ENCODE measurements around the gene INPP4B.
A peak's percentile ranks its signal among the peaks of the same experiment; 100 is the strongest.
"Not testable (repeated sequence)": the region's sequence is repeated elsewhere in the genome, so short reads cannot be mapped to it uniquely, and the experiment has no call there.

The INPP4B gene

DNA sequence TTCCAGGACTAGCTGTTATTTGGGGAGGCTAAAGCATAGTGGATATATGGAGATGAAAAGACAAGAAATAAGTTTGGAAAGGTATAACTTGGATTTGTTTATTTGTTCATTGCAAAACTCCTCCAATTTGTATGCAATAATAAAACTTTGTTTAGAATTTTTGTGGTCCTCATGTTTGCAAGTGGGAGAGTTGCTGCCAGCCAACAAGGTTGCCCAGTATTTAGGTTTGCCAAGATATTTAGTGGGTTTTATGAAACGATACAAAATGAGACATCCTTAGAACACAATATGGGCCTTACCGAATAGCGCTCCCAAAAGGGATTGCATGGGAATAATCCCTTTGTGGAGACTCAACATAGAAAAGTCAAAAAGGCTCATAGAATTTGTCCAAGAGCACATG, 162.1 kb downstream of the INPP4B start:
- no peak overlapping the region for H3K9ac ChIP-seq (ENCODE audit: low read depth, low read length)
- no peak overlapping the region for H3K4me3 ChIP-seq (ENCODE audit: low read depth, low read length)
- no peaks in the 10 kb centered on the region for H3K27me3 ChIP-seq (ENCODE audit: control insufficient read depth, insufficient read depth, low read length)
- H3K27ac ChIP-seq (ENCODE audit: low read depth, low read length) = no peak overlapping the region
- no peaks in the 10 kb centered on the region for H3K4me1 ChIP-seq (ENCODE audit: control insufficient read depth, insufficient read depth, low read length)
- H3K9me3 ChIP-seq (ENCODE audit: control insufficient read depth, insufficient read depth, low read length) = no peaks in the 10 kb centered on the region
- no peaks in the 10 kb centered on the region for H3K36me3 ChIP-seq (ENCODE audit: control insufficient read depth, insufficient read depth, low read length)

DNA sequence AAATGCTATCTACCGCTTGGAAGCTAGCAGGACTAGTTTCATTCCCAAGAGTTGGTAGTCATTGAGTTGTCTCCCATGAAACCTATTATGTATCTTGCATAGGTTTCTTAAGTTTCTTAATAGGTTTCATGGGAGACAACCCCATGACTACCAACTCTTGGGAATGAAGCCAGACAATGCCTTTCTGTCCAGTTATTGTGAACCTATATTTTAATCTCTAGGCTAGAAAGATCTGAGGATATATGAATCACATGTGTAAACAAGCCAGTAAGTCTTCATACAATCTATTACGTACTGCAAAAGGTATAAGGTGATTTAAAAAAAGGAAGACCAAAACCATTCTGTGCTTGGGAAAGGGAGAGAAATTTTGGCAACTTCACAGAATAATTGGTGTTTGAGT, 162.6 kb downstream of the INPP4B start:
- Histone ChIP-seq H3K9me3 (ENCODE audit: control insufficient read depth, insufficient read depth, low read length) (no peaks in the 10 kb centered on the region), H3K36me3 (ENCODE audit: control insufficient read depth, insufficient read depth, low read length) (no peaks in the 10 kb centered on the region), H3K4me1 (ENCODE audit: control insufficient read depth, insufficient read depth, low read length) (no peaks in the 10 kb centered on the region), H3K27me3 (ENCODE audit: control insufficient read depth, insufficient read depth, low read length) (no peaks in the 10 kb centered on the region), H3K4me3 (ENCODE audit: low read depth, low read length) (no peak overlapping the region), H3K27ac (ENCODE audit: low read depth, low read length) (no peak overlapping the region), H3K9ac (ENCODE audit: low read depth, low read length) (no peak overlapping the region)

DNA sequence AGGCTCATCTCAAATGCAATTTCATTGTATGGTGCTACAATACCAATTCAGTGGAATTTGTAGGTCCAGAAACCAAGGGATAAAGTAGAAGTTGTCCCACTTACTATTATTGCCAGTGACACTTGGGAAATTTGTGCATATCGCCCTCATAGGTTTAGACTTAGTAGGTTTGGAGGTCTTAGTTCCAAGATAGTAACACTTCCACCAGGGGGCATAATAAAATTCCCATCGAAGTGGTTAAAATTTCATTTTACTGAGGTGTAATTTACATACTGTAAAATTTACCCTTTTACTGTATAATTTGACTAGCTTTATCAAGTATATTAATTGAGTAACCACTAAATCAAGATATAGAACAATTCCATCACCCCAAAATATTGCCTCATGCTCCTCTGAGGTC, 174.6 kb downstream of the INPP4B start:
- Histone ChIP-seq H3K4me3 (ENCODE audit: low read depth, low read length) (no peak overlapping the region), H3K9me3 (ENCODE audit: control insufficient read depth, insufficient read depth, low read length) (peaks cover 7% of the 10 kb centered on the region), H3K27ac (ENCODE audit: low read depth, low read length) (no peak overlapping the region), H3K36me3 (ENCODE audit: control insufficient read depth, insufficient read depth, low read length) (no peaks in the 10 kb centered on the region), H3K9ac (ENCODE audit: low read depth, low read length) (no peak overlapping the region), H3K27me3 (ENCODE audit: control insufficient read depth, insufficient read depth, low read length) (no peaks in the 10 kb centered on the region), H3K4me1 (ENCODE audit: control insufficient read depth, insufficient read depth, low read length) (no peaks in the 10 kb centered on the region)

GRCh38 chr4:142663828-142664227, 182.3 kb downstream of the INPP4B start:
- no peaks in the 10 kb centered on the region for H3K4me1 ChIP-seq (ENCODE audit: control insufficient read depth, insufficient read depth, low read length)
- peaks cover 33% of the 10 kb centered on the region for H3K9me3 ChIP-seq (ENCODE audit: control insufficient read depth, insufficient read depth, low read length)
- H3K9ac ChIP-seq (ENCODE audit: low read depth, low read length) = no peak overlapping the region
- H3K27me3 ChIP-seq (ENCODE audit: control insufficient read depth, insufficient read depth, low read length) = no peaks in the 10 kb centered on the region
- no peak overlapping the region for H3K27ac ChIP-seq (ENCODE audit: low read depth, low read length)
- H3K36me3 ChIP-seq (ENCODE audit: control insufficient read depth, insufficient read depth, low read length) = no peaks in the 10 kb centered on the region
- H3K4me3 ChIP-seq (ENCODE audit: low read depth, low read length) = no peak overlapping the region

- peaks cover 54% of the 10 kb centered on the region for H3K9me3 ChIP-seq (ENCODE audit: control insufficient read depth, insufficient read depth, low read length)
- H3K9ac ChIP-seq (ENCODE audit: low read depth, low read length) = no peak overlapping the region
- no peaks in the 10 kb centered on the region for H3K36me3 ChIP-seq (ENCODE audit: control insufficient read depth, insufficient read depth, low read length)
- H3K27ac ChIP-seq (ENCODE audit: low read depth, low read length) = no peak overlapping the region
- no peaks in the 10 kb centered on the region for H3K27me3 ChIP-seq (ENCODE audit: control insufficient read depth, insufficient read depth, low read length)
- H3K4me3 ChIP-seq (ENCODE audit: low read depth, low read length) = no peak overlapping the region
- no peaks in the 10 kb centered on the region for H3K4me1 ChIP-seq (ENCODE audit: control insufficient read depth, insufficient read depth, low read length)
Measured at GRCh38 chr4:142660728-142661127, 185.4 kb downstream of the INPP4B start.

- H3K4me1 ChIP-seq (ENCODE audit: control insufficient read depth, insufficient read depth, low read length) = no peaks in the 10 kb centered on the region
- peaks cover 61% of the 10 kb centered on the region for H3K9me3 ChIP-seq (ENCODE audit: control insufficient read depth, insufficient read depth, low read length)
- H3K4me3 ChIP-seq (ENCODE audit: low read depth, low read length) = no peak overlapping the region
- no peaks in the 10 kb centered on the region for H3K27me3 ChIP-seq (ENCODE audit: control insufficient read depth, insufficient read depth, low read length)
- no peak overlapping the region for H3K9ac ChIP-seq (ENCODE audit: low read depth, low read length)
- H3K36me3 ChIP-seq (ENCODE audit: control insufficient read depth, insufficient read depth, low read length) = no peaks in the 10 kb centered on the region
- H3K27ac ChIP-seq (ENCODE audit: low read depth, low read length) = no peak overlapping the region
Measured at GRCh38 chr4:142656178-142656577, 189.9 kb downstream of the INPP4B start.

GRCh38 chr4:142648378-142648777, 197.7 kb downstream of the INPP4B start:
- Histone ChIP-seq H3K9me3 (ENCODE audit: control insufficient read depth, insufficient read depth, low read length) (peaks cover 14% of the 10 kb centered on the region), H3K27ac (ENCODE audit: low read depth, low read length) (no peak overlapping the region), H3K36me3 (ENCODE audit: control insufficient read depth, insufficient read depth, low read length) (no peaks in the 10 kb centered on the region), H3K4me3 (ENCODE audit: low read depth, low read length) (no peak overlapping the region), H3K4me1 (ENCODE audit: control insufficient read depth, insufficient read depth, low read length) (no peaks in the 10 kb centered on the region), H3K9ac (ENCODE audit: low read depth, low read length) (no peak overlapping the region), H3K27me3 (ENCODE audit: control insufficient read depth, insufficient read depth, low read length) (no peaks in the 10 kb centered on the region)

DNA sequence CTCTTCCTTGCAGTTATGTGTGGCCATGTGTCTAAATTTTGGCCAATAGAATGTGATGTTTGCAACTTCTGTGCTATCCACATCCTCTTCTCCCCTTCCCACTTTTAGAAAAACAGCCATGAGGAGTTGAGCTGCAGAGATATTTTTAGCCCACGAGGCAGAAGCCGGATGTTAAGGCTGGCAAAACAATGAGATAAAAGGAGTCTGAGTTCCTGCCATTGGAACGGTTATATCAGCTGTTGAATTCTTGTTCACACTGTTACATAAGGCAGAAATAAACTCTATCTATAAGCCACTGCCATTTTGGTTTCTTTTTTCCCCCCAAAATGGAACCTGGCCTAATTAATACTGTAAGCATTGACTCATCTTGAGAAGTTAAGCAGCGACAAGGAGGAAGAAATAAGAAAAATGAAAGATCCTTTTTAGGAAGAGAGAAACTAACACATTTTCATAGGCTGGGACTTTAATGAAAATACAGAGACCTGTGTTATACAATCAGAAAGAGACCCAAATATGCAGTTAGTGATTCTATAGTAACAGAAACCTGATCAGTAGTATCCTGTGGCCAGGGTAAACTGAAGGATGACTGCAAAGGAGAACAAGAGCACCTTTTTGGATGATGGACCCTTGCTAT, 200.5 kb downstream of the INPP4B start:
- H3K27ac ChIP-seq (ENCODE audit: low read depth, low read length) = no peak overlapping the region

GRCh38 chr4:142644628-142645027, 201.5 kb downstream of the INPP4B start:
- not testable (repeated sequence) for H3K4me3 ChIP-seq (ENCODE audit: low read depth, low read length); H3K9ac ChIP-seq (ENCODE audit: low read depth, low read length); H3K4me1 ChIP-seq (ENCODE audit: control insufficient read depth, insufficient read depth, low read length); H3K36me3 ChIP-seq (ENCODE audit: control insufficient read depth, insufficient read depth, low read length); H3K27ac ChIP-seq (ENCODE audit: low read depth, low read length); H3K27me3 ChIP-seq (ENCODE audit: control insufficient read depth, insufficient read depth, low read length)
- peaks cover 17% of the 10 kb centered on the region for H3K9me3 ChIP-seq (ENCODE audit: control insufficient read depth, insufficient read depth, low read length)

More for the DNA sequence above, 200.5 kb downstream of the INPP4B start:
- Histone ChIP-seq H3K4me1 (ENCODE audit: control insufficient read depth, insufficient read depth, low read length) (no peaks in the 10 kb centered on the region), H3K4me3 (ENCODE audit: low read depth, low read length) (no peak overlapping the region), H3K36me3 (ENCODE audit: control insufficient read depth, insufficient read depth, low read length) (no peaks in the 10 kb centered on the region), H3K27me3 (ENCODE audit: control insufficient read depth, insufficient read depth, low read length) (no peaks in the 10 kb centered on the region), H3K9ac (ENCODE audit: low read depth, low read length) (no peak overlapping the region), H3K9me3 (ENCODE audit: control insufficient read depth, insufficient read depth, low read length) (peaks cover 17% of the 10 kb centered on the region)

GRCh38 chr4:142637614-142638013, 208.5 kb downstream of the INPP4B start:
- H3K27ac ChIP-seq (ENCODE audit: low read depth, low read length) = no peak overlapping the region
- peaks cover 5% of the 10 kb centered on the region; the same call in 1 of the 2 replicates for H3K9me3 ChIP-seq (ENCODE audit: control insufficient read depth, insufficient read depth, low read length)
- H3K4me1 ChIP-seq (ENCODE audit: control insufficient read depth, insufficient read depth, low read length) = no peaks in the 10 kb centered on the region
- no peaks in the 10 kb centered on the region for H3K27me3 ChIP-seq (ENCODE audit: control insufficient read depth, insufficient read depth, low read length)
- H3K4me3 ChIP-seq (ENCODE audit: low read depth, low read length) = no peak overlapping the region
- H3K36me3 ChIP-seq (ENCODE audit: control insufficient read depth, insufficient read depth, low read length) = no peaks in the 10 kb centered on the region
- H3K9ac ChIP-seq (ENCODE audit: low read depth, low read length) = no peak overlapping the region

DNA sequence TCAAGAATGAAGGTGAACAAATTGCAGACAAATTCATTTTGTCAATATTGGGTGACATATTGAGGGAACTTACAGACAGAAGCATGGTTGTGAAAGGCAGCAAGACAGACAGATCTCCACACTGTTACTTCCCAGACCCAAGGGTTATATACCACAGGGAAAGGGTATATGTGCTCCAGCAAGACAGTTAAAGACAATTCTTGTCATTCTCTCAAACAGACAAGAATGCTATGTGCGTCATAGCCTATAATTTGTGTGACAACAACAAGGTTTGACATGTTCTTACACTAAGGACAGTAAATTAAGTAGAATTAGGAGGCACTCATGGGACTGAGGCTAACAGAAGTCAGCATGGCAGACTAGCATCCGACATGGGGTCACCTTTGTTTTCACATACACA, 214.3 kb downstream of the INPP4B start:
- Histone ChIP-seq H3K4me3 (ENCODE audit: low read depth, low read length) (no peak overlapping the region), H3K27me3 (ENCODE audit: control insufficient read depth, insufficient read depth, low read length) (no peaks in the 10 kb centered on the region), H3K9me3 (ENCODE audit: control insufficient read depth, insufficient read depth, low read length) (no peaks in the 10 kb centered on the region), H3K9ac (ENCODE audit: low read depth, low read length) (no peak overlapping the region), H3K27ac (ENCODE audit: low read depth, low read length) (no peak overlapping the region), H3K36me3 (ENCODE audit: control insufficient read depth, insufficient read depth, low read length) (no peaks in the 10 kb centered on the region), H3K4me1 (ENCODE audit: control insufficient read depth, insufficient read depth, low read length) (no peaks in the 10 kb centered on the region)

- Histone ChIP-seq H3K9me3 (ENCODE audit: control insufficient read depth, insufficient read depth, low read length) (no peaks in the 10 kb centered on the region; the same call in 1 of the 2 replicates), H3K27ac (ENCODE audit: low read depth, low read length) (peak overlapping the region; percentile 32), H3K9ac (ENCODE audit: low read depth, low read length) (no peak overlapping the region), H3K4me1 (ENCODE audit: control insufficient read depth, insufficient read depth, low read length) (no peaks in the 10 kb centered on the region), H3K4me3 (ENCODE audit: low read depth, low read length) (no peak overlapping the region), H3K36me3 (ENCODE audit: control insufficient read depth, insufficient read depth, low read length) (no peaks in the 10 kb centered on the region), H3K27me3 (ENCODE audit: control insufficient read depth, insufficient read depth, low read length) (no peaks in the 10 kb centered on the region)
Measured at GRCh38 chr4:142615324-142615665, 230.8 kb downstream of the INPP4B start.
